Subcutaneous abdominal adipose tissue (tissue), 5 donors: ENCODE measurements around the gene CREBZF.
A peak's percentile ranks its signal among the peaks of the same experiment; 100 is the strongest.
"Not testable (repeated sequence)": the region's sequence is repeated elsewhere in the genome, so short reads cannot be mapped to it uniquely, and the experiment has no call there.

Source experiments
- H3K27ac ChIP-seq: one replicate; pipeline ENCODE4 v1.7.0; 2013; ENCODE audit warnings: low read depth, mild to moderate bottlenecking, inconsistent platforms, low read length, moderate library complexity
- H3K27me3 ChIP-seq, 5 donors: one replicate each; pipeline ENCODE4 v1.7.0; 2013; ENCODE audit warnings: low read length in 5 of 5, inconsistent platforms in 1 of 5; ENCODE audit not compliant: control insufficient read depth in 5 of 5, insufficient read depth in 4 of 5
- H3K36me3 ChIP-seq, 5 donors: one replicate each; pipeline ENCODE4 v1.7.0; 2013; ENCODE audit warnings: low read length in 5 of 5; ENCODE audit not compliant: control insufficient read depth in 5 of 5, insufficient read depth in 5 of 5
- H3K4me1 ChIP-seq, 5 donors: one replicate each; pipeline ENCODE4 v1.7.0; 2013; ENCODE audit warnings: low read length in 5 of 5, mild to moderate bottlenecking in 3 of 5, moderate library complexity in 1 of 5; ENCODE audit not compliant: control insufficient read depth in 5 of 5, insufficient read depth in 5 of 5
- H3K4me3 ChIP-seq, 5 donors: one replicate each; pipeline ENCODE4 v1.7.0; 2013; ENCODE audit warnings: low read length in 5 of 5, low read depth in 1 of 5
- H3K9ac ChIP-seq, 5 donors: one replicate each; pipeline ENCODE4 v1.7.0; 2013; ENCODE audit warnings: low read length in 5 of 5, mild to moderate bottlenecking in 4 of 5, moderate library complexity in 3 of 5
- H3K9me3 ChIP-seq, 5 donors: one replicate each; pipeline ENCODE4 v1.7.0; 2013; ENCODE audit warnings: low read length in 5 of 5; ENCODE audit not compliant: control insufficient read depth in 5 of 5
- donor health status: healthy.
- donor health status: healthy.
- donor health status: healthy.
- donor health status: healthy.
- donor health status: healthy.

The CREBZF gene

DNA sequence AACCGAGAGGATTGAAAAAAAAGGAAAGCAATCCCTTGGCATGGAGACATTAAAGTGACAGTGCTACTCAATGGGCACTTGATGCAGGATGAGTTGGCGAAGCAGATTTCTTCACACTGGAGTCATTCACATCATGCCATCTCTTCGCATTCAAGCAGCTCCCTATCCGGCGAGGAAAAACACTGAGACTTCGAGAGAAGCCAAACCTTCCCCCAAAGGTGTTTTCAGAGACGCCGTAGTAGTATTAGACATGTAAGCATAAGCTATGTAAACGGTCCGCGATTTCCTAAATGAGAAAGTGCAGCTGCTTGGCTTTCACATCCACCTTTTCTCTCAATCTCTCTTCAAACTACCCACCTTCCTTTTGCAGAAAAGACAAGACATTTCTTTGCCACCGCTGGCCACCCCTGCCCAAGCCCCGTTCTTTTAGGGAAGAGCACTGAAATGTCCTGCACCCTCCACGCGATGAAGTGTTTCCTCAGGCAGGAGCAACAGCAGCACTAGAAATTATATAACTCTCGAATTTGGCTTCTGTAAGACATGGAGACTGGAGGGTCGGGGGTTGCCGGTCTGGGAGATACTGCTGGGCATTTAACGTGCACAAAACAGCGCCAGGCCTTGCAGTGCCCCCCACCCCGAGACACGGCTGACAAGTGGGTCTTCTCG lies 37.5 kb downstream of the CREBZF start, which contains the start of gene DLG2:
Gene DLG2, minus strand, starts transcription at position 13 of the 666 bp plus-strand sequence.
- no peaks in the 10 kb centered on the region for H3K9me3 ChIP-seq
- H3K27me3 ChIP-seq: no peaks in the 10 kb centered on the region
- H3K27ac ChIP-seq: peak within 1 kb of the TSS; percentile 96
- peaks cover 3 to 29% (median 20%) of the 10 kb centered on the region in 5 donors for H3K4me1 ChIP-seq
- peak within 1 kb of the TSS; percentile 88 to 95 (median 91) for H3K9ac ChIP-seq
- H3K4me3 ChIP-seq: peak within 1 kb of the TSS; percentile 89 to 98 (median 93)
- H3K36me3 ChIP-seq: peaks cover 0 to 8% (median 3%) of the 10 kb centered on the region in 5 donors

DNA sequence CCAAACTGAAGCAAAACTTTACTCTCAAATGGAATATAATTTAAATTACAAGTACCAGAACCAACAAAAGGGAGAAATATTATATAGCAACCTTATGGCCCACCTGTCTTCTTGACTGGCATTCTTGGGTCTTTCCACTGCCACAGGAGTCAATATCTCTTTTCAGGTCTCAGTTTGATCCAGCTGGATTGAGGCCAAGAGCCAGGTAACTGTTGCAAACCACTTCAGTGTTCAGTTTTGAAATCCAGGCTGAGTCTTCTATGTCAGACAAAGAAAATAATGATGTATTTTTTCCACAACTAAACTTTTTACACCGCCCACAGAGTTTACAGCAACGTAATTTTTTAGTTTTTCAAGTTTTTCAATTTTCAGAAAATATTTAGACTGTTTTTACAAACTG lies 38.4 kb downstream of the CREBZF start:
- peaks cover 0 to 8% (median under 1%) of the 10 kb centered on the region in 5 donors for H3K36me3 ChIP-seq
- H3K9ac ChIP-seq: peak overlapping the region in 3 of 5 donors; percentile 91 to 95 (median 92)
- H3K27me3 ChIP-seq: no peaks in the 10 kb centered on the region
- H3K4me1 ChIP-seq: peaks cover 3 to 29% (median 20%) of the 10 kb centered on the region in 5 donors
- H3K4me3 ChIP-seq: peak overlapping the region in 3 of 5 donors; percentile 14 to 98 (median 93)
- no peaks in the 10 kb centered on the region for H3K9me3 ChIP-seq
- H3K27ac ChIP-seq: peak overlapping the region; percentile 96

DNA sequence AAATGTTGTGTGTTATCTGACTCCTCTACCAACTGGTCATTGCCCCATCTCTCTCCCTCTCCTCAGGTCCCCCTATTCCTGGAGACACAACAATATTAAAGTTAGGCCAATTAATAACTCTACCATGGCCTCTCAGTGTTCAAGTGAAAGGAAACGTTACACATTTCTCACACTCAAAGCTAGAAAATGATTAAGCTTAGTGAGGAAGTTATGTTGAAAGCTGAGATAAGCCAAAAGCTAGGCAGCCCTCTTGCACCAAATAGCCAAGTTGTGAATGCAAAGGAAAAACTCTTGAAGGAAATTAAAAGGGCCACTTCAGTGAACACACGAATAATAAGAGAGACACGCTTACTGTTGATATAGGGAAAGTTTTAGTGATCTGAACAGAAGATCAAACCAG lies 44.7 kb downstream of the CREBZF start:
- no peaks in the 10 kb centered on the region for H3K9me3 ChIP-seq
- H3K9ac ChIP-seq: no peak overlapping the region
- H3K4me1 ChIP-seq: no peaks in the 10 kb centered on the region
- H3K36me3 ChIP-seq: no peaks in the 10 kb centered on the region
- H3K27ac ChIP-seq: no peak overlapping the region
- no peaks in the 10 kb centered on the region for H3K27me3 ChIP-seq
- H3K4me3 ChIP-seq: no peak overlapping the region

DNA sequence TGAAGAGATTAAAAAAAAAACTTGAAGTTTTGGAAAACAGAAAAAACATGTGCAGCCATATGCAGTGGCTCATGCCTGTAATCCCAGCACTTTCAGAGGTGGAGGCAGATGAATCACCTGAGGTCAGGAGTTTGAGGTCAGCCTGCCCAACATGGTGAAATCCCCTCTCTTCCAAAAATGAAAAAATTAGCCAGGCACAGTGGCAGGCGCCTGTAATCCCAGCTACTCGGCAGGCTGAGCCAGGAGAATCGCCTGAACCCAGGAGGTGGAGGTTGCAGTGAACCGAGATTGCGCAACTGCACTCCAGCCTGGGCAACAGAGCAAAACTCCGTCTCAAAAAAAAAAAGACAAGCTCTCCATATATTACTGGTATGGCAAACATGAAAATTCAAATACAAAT lies 45.4 kb downstream of the CREBZF start:
- Histone ChIP-seq H3K27ac (no peak overlapping the region), H3K9ac (no peak overlapping the region), H3K4me3 (no peak overlapping the region), H3K4me1 (no peaks in the 10 kb centered on the region), H3K27me3 (no peaks in the 10 kb centered on the region), H3K36me3 (no peaks in the 10 kb centered on the region), H3K9me3 (no peaks in the 10 kb centered on the region)

DNA sequence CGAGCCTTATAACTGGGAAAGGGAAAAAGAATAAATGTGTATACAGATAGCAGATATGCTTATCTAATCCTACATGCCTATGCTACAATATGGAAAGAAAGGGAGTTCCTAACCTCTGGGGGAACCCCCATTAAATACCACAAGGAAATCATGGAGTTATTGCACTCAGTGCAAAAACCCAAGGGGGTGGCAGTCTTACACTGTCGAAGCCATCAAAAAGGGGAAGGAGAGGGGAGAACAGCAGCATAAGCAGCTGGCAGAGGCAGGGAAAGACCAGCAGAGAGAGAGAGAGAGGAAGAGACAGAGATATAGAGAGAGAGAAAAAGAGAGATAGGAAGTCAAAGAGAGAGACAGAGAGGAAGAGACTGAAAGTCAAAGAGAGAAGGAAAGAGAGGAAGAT lies 53.3 kb downstream of the CREBZF start:
- not testable (repeated sequence) for H3K4me3 ChIP-seq, H3K9me3 ChIP-seq, H3K27me3 ChIP-seq, H3K27ac ChIP-seq, H3K36me3 ChIP-seq, H3K9ac ChIP-seq, H3K4me1 ChIP-seq
